ENCODE results near the gene TCF7L1. TPM values are rescaled to one million over a fixed set of nuclear protein-coding genes. Genes with fewer than 3 reads are reported as not detected.

Gene TCF7L1
- polyA plus RNA-seq, 1 of the 3 experiments (the other 2 are of a cell fraction), result 3.7 TPM

DNA sequence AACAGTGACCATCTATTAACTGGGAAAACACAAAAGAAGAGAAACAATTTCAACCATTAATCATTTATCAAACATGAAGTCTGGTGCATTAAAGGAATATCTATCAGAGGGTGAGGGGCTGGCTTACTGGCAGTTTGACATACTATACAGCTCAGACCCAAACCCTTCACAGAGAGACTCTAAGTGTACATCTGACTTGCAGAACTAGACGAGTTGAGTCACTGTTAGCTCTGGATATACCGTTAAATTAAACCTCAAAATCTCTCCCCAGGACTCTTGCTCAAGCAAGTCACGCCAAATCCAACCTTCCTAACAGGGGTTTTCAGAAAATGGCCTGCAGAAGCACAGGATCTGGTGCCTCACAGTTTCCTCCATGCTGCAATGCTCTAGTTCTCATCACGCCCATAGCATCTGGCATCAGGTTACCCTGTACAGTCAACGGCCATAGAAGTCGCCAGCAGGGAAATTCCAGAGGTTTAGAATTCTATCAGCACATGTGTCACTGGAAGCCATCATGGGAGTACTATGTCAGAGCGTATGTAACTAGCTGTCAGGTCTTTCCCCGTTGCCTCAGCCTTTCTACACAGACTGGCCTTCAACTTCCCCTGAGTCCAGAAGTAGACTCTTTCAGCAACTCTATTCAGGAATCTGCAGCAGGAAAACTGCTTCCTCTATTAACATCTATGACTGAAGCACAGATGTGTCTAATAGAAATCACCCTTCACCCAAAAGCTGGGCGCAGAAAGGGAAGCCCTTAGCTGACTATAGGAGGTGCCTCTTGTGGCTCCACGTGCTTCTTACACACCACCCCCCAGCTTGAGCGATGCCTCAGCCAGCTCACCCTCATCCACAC lies 185.3 kb downstream of the TCF7L1 start:
- Histone ChIP-seq H3F3A (replicated peaks; ENCODE audit: insufficient read depth) (peaks cover 11% of the 10 kb centered on the region), H3K9ac (no peak overlapping the region), H3K27me3 (ENCODE audit: insufficient read depth) (no peaks in the 10 kb centered on the region), H3K27ac (ENCODE audit: low read depth in 2 of 2, low read length in 1 of 2) (no peak overlapping the region), H3K36me3 (replicated peaks in 1 of 2; ENCODE audit: control insufficient read depth in 1 of 2, insufficient read depth in 2 of 2, low read length in 1 of 2) (peaks cover 43 to 56% of the 10 kb centered on the region in 2 experiments), H3K4me3 (ENCODE audit: low read depth in 2 of 2, low read length in 1 of 2) (no peak overlapping the region), H3K79me2 (ENCODE audit: insufficient read depth) (peaks cover 42% of the 10 kb centered on the region), H3K9me2 (no peaks in the 10 kb centered on the region), H3K4me1 (ENCODE audit: control insufficient read depth in 1 of 2, insufficient read depth in 2 of 2, low read depth in 1 of 2, low read length in 1 of 2) (peaks cover 0 to 2% of the 10 kb centered on the region in 2 experiments; a peak in 1 of 4 replicates), H2AFZ (ENCODE audit: low read depth) (no peak overlapping the region), H4K20me1 (ENCODE audit: insufficient read depth) (peaks cover 28% of the 10 kb centered on the region), H3K9me3 (no peaks in the 10 kb centered on the region), H3K4me2 (no peak overlapping the region)
- ChIA-PET POLR2A (interaction anchor here (0.7 kb wide), 1 partner anchor 293 kb away, joined by 3 read pairs; the partner anchor contains the start of gene C2orf68), CTCF (interaction anchor here (1.5 to 3.1 kb wide), 4 partner anchors 9 to 392 kb away, joined by 4 to 17 read pairs (median 5); no protein-coding TSS in a partner anchor)
- 78% methylated on average over 10 of the region's 11 CpGs for WGBS (ENCODE audit: low lambda C conversion rate)
- DNase-seq, result no peak
- TF ChIP-seq POLR2AphosphoS5 (IDR thresholded peaks at IDR 0.05; ENCODE audit: low read depth, low read length) (no peak), EP300 (IDR thresholded peaks at IDR 0.05; ENCODE audit: borderline replicate concordance in 1 of 2, low read depth in 1 of 2, low read length in 1 of 2) (no peak), MEF2A (IDR thresholded peaks at IDR 0.05; ENCODE audit: borderline replicate concordance, low read depth) (no peak), RCOR1 (IDR thresholded peaks at IDR 0.05; ENCODE audit: low read length) (no peak), TCF12 (IDR thresholded peaks at IDR 0.05) (peak; percentile 23; the same call in 1 of the 2 replicates), MXI1 (IDR thresholded peaks at IDR 0.05; ENCODE audit: low read depth, low read length) (no peak), CTCF (IDR thresholded peaks at IDR 0.05) (no peak)
- TF ChIP-seq, protein P1, sequence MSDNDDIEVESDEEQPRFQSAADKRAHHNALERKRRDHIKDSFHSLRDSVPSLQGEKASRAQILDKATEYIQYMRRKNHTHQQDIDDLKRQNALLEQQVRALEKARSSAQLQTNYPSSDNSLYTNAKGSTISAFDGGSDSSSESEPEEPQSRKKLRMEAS (IDR thresholded peaks at IDR 0.05; ENCODE audit: low read depth), result peak; percentile 51
- TF ChIP-seq, protein P2, sequence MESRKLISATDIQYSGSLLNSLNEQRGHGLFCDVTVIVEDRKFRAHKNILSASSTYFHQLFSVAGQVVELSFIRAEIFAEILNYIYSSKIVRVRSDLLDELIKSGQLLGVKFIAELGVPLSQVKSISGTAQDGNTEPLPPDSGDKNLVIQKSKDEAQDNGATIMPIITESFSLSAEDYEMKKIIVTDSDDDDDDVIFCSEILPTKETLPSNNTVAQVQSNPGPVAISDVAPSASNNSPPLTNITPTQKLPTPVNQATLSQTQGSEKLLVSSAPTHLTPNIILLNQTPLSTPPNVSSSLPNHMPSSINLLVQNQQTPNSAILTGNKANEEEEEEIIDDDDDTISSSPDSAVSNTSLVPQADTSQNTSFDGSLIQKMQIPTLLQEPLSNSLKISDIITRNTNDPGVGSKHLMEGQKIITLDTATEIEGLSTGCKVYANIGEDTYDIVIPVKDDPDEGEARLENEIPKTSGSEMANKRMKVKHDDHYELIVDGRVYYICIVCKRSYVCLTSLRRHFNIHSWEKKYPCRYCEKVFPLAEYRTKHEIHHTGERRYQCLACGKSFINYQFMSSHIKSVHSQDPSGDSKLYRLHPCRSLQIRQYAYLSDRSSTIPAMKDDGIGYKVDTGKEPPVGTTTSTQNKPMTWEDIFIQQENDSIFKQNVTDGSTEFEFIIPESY (IDR thresholded peaks at IDR 0.05; ENCODE audit: borderline replicate concordance, low read depth), result no peak

GRCh38 chr2:85319796-85320195 lies 186.6 kb downstream of the TCF7L1 start:
- Histone ChIP-seq H3K79me2 (ENCODE audit: insufficient read depth) (peaks cover 55% of the 10 kb centered on the region), H4K20me1 (ENCODE audit: insufficient read depth) (peaks cover 31% of the 10 kb centered on the region), H3K27me3 (ENCODE audit: insufficient read depth) (no peaks in the 10 kb centered on the region), H3K9ac (no peak overlapping the region), H3K36me3 (replicated peaks in 1 of 2; ENCODE audit: control insufficient read depth in 1 of 2, insufficient read depth in 2 of 2, low read length in 1 of 2) (peaks cover 57 to 63% of the 10 kb centered on the region in 2 experiments), H3K4me3 (ENCODE audit: low read depth in 2 of 2, low read length in 1 of 2) (no peak overlapping the region), H3K9me2 (no peaks in the 10 kb centered on the region), H3K4me2 (no peak overlapping the region), H2AFZ (ENCODE audit: low read depth) (no peak overlapping the region), H3K27ac (ENCODE audit: low read depth in 2 of 2, low read length in 1 of 2) (no peak overlapping the region), H3K4me1 (ENCODE audit: control insufficient read depth in 1 of 2, insufficient read depth in 2 of 2, low read depth in 1 of 2, low read length in 1 of 2) (peaks cover 0 to 5% of the 10 kb centered on the region in 2 experiments; a peak in 2 of 4 replicates), H3K9me3 (no peaks in the 10 kb centered on the region), H3F3A (replicated peaks; ENCODE audit: insufficient read depth) (peaks cover 11% of the 10 kb centered on the region)
- POLR2A ChIA-PET, result interaction anchor here (0.8 kb wide), 1 partner anchor 8 kb away, joined by 4 read pairs; no protein-coding TSS in a partner anchor
- CTCF ChIA-PET, result interaction anchor here (1.5 to 3.1 kb wide), 2 partner anchors 10 to 21 kb away, joined by 5 to 17 read pairs; no protein-coding TSS in a partner anchor
- 96% methylated on average over 4 of the region's 4 CpGs for WGBS (ENCODE audit: low lambda C conversion rate)
- DNase-seq, result no peak
- TF ChIP-seq JUND (IDR thresholded peaks at IDR 0.05) (no peak), RXRA (IDR thresholded peaks at IDR 0.05; ENCODE audit: borderline replicate concordance, low read depth) (no peak), CTCF (IDR thresholded peaks at IDR 0.05) (no peak), GABPA (IDR thresholded peaks at IDR 0.05; ENCODE audit: low read depth) (no peak), PBX3 (IDR thresholded peaks at IDR 0.05) (no peak)
- TF ChIP-seq, protein P3, sequence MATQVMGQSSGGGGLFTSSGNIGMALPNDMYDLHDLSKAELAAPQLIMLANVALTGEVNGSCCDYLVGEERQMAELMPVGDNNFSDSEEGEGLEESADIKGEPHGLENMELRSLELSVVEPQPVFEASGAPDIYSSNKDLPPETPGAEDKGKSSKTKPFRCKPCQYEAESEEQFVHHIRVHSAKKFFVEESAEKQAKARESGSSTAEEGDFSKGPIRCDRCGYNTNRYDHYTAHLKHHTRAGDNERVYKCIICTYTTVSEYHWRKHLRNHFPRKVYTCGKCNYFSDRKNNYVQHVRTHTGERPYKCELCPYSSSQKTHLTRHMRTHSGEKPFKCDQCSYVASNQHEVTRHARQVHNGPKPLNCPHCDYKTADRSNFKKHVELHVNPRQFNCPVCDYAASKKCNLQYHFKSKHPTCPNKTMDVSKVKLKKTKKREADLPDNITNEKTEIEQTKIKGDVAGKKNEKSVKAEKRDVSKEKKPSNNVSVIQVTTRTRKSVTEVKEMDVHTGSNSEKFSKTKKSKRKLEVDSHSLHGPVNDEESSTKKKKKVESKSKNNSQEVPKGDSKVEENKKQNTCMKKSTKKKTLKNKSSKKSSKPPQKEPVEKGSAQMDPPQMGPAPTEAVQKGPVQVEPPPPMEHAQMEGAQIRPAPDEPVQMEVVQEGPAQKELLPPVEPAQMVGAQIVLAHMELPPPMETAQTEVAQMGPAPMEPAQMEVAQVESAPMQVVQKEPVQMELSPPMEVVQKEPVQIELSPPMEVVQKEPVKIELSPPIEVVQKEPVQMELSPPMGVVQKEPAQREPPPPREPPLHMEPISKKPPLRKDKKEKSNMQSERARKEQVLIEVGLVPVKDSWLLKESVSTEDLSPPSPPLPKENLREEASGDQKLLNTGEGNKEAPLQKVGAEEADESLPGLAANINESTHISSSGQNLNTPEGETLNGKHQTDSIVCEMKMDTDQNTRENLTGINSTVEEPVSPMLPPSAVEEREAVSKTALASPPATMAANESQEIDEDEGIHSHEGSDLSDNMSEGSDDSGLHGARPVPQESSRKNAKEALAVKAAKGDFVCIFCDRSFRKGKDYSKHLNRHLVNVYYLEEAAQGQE (IDR thresholded peaks at IDR 0.05; ENCODE audit: low read depth, low read length), result no peak

Measured in SK-N-SH (cell line).